Activated naive CD8-positive, alpha-beta T cell treated with anti-CD3 and anti-CD28 coated beads, Interleukin-2, amount 50 U/mL, for 16 hours (primary cell): ENCODE data around the gene NKX3-2.
"Not testable (repeated sequence)": the region's sequence is repeated elsewhere in the genome, so short reads cannot be mapped to it uniquely, and the experiment has no call there.

Experiments
- DNase-seq: peaks from one replicate; pipeline ENCODE4 v3.0.0-alpha.2; 2020; ENCODE audit warnings: low read depth, low spot score

The NKX3-2 gene

DNA sequence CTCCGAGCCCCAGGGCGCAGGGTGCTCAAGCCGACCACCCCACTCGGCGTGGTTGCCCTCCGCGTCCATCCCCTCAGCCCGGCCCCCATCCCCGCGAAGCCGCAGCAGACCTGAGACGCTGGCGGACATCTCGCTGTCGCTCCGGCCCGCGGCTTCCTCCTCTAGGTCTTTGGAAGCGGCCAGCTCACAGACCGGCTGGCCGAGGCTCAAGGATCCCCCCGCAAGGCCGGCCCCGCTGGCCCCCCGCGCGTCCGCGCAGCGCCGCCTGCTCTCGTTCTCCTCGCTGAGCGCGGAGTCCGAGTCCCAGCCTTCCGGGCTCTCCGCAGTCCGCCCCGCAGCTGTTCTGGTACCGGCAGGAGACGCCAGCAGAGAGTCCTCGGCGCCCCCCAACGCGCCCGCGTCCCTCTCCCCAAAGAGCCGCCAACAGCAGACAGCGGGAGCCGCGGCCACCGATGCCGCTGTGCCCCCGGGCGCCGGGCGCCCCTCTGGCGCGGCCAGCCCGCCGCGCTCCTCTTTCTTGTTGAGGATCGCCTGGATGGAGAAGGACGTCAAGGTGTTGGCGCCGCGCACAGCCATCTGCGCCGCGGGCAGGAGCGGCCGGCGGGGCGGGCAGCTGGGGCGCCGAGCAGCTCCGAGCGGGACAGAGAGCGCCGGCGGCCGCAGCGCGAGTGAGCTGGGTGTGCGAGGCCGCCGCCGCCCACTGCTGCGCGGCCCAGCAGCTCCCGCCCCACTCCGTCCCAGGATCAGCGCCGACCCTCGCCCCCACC lies at the start of gene NKX3-2:
Gene NKX3-2 (minus strand): TSS at position 670 of the 767 bp plus-strand sequence. CDS start 94 bp downstream, at position 576.
- no peak for DNase-seq

DNA sequence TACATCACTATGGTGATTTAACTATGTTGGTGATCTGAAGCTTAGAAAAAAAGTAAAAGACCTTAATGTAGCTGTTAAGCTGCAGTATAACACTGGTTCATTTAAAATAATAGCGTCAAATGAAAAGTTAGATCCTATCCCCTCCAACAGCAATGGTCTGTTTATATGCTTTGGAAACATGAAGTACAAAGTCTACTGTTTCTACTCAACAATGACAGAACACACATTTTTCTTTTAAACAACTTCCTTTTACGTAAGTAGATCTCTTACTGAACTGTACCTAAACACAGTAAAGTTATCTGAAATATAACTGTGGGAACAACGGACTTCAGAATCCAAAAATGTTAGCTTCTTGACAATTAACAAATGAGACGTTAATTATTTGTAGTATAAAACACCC lies 47.9 kb upstream of the NKX3-2 start:
- DNase-seq, result no peak

DNA sequence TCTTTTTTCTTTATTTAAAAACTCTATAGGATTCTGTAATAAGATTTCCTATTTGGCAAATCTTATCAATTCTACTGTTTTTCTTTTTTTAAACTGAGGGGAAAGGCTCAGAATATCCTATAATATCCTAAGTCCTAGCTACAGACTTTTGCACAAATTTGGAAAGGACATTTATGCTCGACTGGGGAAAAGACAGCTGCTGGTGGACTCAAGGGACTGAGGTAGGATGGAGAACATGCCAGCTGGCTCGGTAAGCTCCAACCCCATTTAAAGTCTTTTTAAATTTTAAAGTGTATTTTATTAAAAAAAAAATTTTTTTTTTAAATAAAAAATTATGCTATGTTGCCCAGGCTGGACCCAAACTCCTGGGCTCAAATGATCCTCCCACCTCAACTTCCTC lies 46.5 kb upstream of the NKX3-2 start:
- no peak for DNase-seq

DNA sequence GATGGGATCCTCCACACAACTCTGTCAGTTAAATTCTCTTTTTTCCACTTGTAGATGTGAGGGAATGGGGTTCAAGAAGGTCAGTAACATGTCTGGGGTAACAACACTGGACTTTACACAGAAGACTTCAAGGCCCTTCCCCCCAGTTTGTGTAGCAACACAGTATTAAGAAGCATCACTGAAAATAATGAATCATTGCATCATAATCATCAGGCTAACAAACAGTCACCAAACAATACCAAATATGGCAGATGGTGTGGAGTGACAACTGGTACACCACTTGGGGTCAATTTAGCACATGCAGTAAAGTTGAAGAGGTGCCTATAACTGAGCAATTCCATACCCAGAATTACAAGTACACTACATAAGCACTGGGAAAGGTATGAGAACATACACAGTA lies 44.6 kb upstream of the NKX3-2 start:
- no peak for DNase-seq

DNA sequence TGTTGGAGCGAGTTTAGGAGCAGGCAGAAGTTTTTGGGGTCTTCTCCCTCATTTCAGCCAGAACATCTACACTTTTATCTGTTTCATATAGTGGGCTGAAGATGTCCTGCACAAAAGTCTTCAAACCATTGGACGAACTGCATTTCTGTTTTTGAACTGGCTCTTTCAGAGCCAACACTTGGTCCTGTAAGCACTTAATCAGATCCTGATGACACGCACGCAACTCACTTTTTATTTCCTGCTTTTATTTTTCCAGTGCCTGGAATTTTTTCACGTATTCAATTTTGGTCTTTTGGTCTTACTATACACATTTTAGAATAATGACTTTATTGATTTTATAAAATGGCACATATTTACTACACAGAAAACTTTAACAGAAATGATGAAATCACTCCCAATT lies 40.2 kb upstream of the NKX3-2 start:
- DNase-seq, result no peak

DNA sequence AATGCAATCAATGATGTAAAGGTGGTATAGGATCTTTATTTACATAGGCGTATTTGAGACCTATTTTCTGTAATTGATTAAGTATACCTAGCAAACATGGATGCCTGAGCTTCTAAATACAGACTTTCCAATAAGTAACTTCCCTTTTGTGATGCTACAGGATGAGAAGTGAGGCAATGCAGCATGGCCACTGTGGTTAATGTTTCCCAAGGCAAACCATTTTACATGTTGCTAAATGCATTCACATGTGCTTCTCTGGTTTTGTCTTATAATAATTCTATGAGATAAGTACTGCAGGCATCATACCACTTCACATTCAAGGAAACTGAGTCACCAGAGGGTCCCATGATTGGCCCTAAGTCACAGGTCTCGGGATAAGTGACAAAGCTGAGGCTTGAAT lies 35.7 kb upstream of the NKX3-2 start:
- DNase-seq, result no peak

DNA sequence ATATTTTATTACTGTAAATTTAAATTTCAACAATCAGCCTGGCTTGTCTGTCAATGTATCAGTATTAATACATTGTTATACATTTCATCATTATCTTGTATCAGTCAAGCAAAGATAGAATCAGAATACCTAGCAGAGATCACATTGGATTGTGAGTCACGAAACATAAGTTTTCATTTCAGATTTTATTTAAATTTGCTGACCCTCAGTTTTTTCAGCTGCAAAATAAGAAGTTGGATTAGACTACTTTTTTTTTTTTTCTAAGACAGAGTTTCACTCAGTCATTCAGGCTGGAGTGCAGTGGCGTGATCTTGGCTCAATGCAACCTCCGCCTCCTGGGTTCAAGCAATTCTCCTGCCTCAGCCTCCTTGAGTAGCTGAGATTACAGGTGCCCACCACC lies 33.4 kb upstream of the NKX3-2 start:
- DNase-seq, result no peak

DNA sequence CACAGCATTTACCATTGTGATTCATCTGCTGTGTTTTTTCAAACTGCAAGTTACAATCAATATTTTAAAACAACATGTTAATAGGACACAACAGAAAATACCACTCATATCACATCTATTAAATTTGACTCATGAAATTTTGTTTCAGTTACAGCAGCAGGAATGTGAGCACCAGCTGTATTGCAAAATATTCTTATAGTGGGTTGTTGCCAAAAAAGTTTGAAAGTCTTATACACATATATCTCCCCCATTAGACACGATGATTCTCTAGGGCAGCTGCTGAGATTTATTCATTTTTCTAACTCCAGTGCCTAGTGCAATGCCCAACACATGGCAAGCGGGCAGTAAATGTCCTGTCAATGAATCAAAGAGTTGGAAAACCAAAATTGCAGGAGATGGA lies 26.6 kb upstream of the NKX3-2 start:
- DNase-seq, result no peak

DNA sequence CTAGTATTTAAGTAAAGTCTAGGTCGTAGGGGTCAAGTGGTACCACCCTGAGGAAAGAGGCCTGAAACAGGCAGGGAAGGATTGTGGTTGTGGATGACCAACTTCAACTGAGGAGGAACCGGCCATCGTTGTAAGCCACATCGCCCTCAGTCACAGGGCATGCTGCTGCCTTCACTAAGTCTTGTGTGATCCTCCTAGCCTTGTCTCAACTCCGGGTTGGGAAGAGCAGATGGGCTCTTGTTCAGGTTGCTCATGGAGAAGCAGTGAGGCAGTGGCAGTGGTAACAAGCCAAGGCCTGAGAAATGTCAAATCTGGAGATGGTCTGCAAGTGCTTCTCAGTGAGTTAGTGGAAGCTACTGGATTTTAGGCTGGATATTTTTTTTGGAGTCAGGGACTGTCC lies 22.8 kb upstream of the NKX3-2 start:
- no peak for DNase-seq

DNA sequence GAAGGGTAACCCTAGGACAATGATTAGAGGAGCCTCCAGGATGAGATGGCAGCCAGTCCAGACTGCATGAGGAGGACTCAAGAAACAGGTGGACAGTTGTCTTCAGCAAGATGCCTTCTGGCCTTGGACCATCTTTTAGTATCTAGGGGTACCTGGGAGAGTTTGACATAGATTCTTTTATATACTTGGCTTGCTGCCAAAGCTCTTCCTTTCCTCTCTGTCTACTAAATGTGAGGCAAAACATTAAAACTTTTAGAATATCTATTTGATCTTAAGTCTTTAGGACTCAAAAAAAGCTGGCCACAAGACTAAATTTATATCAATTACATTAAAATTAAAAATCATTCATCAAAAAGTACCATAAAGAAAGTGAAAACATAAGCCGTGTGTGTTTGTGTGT lies 18.6 kb upstream of the NKX3-2 start:
- DNase-seq, result no peak

DNA sequence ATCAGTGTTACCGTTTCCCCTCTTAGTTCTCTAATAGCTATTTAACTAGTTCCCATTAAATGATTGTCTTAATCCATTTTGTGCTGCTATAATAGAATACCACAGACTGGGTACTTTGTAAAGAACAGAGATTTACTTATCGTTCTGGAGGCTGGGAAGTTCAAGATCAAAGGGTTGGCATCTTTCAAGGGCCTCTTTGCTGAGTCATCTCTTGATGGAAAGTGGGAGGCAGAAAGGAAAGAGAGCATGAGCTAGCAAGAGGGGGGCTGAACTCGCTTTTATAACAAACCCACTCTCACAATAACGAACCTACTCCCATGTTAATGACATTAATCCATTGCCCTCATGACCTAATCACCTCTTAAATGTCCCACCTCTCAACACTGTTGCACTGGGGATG lies 17.4 kb upstream of the NKX3-2 start:
- DNase-seq, result no peak

DNA sequence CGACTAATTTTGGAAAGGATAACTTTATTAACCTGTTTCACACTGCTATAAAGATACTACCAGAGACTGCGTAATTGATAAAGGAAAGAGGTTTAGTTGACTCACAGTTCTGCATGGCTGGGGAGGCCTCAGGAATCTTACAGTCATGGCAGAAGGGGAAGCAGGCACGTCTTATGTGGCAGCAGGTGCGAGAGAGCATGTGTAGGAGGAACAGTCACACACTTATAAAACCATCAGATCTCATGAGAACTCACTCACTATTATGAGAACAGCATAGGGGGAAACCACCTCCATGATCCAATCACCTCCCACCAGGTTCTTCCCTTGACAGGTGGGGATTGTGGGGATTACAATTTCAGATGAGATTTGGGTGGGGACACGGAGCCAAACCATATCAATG lies 15.8 kb upstream of the NKX3-2 start:
- not testable (repeated sequence) for DNase-seq

DNA sequence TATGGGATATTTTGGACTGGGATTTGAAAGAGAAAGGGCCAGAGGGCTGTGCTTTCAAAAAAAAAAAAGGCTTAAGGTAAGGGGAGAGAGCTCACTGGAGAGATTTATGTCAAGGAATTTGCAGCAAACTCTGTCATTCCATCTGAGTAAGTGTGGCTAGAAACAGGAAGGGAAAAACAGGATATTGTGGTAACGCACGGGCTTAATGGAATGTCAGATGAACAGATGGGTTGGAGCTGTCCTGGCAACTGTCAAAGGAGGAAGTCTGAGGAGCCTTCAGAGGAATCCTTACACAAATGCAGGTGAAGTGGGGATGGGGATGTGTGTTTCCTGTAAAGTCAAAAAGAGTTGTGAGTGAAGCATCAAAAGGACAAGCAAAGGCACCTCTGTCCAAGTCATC lies 15.1 kb upstream of the NKX3-2 start:
- DNase-seq, result no peak

DNA sequence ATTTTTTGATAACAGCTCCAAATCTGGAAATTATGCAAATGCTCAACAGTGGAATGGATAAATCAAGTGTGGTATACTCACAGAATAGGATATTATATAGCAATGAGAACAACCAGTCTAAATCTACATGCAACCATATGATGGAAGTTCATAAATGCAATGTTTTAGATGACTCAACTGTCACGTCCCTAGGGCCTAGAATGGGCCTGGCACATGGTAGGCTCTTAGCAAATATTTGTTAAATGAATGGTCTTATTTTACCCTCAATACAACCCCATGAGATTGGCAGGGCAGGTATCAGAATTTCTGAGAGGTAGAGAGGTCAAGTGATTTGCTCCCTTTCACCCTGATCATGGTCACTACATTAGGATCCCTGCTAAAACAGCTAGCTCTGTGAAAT lies 14.6 kb upstream of the NKX3-2 start:
- no peak for DNase-seq

DNA sequence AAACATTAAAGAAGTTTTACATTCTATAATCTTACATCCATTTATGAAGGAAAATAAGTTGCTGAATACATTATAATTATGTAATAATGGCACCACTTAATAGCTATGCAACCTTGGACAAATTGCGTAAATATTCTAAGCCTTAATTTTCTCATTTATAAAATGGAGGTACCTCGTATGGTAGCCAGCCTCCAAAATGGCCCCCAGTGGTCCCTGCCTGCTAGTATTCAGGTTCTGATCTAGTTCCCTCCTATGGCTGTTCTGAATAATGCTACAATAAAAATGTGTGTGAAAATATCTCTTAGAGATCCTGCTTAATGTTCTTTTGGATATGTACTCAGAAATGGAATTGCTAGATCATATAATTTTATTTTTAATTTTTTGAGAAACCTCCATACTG lies 11.0 kb upstream of the NKX3-2 start:
- DNase-seq, result no peak

DNA sequence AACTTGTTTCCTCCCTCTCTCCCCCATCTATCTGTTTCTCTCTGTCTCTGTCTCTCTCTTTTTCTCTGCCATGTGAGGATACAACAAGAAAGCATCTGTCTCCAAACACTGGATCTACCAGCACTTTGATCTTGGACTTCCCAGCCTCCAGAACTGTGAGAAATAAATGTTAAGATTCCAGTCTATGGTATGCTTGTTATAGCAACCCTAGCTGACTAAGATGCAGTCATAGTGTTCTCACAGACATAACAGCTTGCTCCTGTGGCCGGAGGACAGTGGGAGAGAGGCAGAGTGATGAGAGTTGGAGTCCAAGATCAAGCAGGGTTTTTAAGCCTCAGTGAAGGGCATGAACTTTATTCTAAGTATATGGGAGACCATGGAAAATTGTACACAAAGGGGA lies 8.8 kb upstream of the NKX3-2 start:
- no peak for DNase-seq

DNA sequence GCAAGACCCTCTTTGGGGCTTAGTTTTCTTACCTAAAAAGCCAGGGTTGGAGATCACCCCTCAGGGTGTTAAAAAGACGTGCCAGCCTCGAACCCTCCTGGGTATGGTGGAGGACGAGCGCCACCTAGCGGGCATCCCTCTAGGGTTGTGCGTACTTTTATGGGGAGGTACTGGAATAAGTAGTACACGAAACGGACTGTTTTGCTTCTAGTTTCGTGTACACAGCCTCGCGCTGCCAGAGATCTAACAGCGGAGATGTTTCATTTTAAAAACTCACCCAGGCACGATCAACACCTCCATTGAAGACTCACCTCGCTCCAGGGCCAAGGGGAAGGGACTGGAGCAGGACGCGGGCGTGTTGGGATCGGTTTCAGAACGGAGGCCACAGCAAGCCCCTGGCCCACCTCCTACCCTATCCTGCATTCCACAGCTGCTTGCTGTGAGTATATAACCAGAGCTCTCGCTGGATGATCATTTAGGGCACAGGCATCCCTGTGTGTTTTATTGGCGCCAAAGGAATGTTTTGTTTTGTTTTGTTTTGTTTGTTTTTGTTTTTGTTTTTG lies 4.8 kb upstream of the NKX3-2 start:
- peak; percentile 78 for DNase-seq

DNA sequence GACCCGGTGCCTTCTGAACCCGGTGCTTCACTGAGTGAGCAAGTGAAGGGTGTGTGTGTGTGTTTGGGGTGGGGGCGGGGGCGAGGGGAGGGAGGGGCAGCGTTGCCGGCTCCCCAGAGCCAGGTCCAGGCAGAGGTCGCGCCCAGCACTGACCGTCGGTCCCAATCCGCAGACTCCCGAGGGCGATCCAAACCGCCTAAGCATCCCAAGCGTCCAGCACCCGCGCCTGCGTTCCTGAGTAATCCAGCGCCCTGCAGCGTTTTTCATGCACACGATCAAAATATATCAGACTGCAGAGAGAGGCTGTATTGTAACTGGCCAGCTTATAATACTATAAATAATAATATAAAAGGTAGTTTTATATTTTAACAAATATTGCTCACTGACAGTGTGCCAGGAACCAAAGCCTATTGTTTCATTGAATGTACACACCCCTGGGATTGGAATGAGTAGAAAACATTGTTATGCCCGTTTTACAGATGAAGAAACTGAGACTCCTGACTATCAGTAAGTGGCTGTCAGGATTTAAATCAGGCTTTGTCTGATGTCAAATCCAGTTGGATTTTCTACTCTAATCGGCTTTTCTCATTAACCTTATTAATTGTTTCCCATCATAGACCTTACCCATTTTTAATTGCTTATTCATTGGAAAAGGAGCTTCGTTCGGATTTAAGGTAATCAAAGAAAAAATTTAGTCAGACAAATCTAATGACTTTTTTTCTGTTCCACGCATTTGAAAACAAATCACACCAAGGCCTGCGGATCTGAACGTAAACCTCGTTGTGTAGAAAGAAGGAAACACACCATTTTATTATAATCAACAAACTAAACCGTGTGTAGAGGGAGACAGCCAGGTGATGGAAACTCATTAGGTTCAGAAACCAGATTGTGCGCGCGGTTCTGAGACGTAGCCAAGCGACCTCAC lies 4.0 kb upstream of the NKX3-2 start:
- DNase-seq, result no peak

DNA sequence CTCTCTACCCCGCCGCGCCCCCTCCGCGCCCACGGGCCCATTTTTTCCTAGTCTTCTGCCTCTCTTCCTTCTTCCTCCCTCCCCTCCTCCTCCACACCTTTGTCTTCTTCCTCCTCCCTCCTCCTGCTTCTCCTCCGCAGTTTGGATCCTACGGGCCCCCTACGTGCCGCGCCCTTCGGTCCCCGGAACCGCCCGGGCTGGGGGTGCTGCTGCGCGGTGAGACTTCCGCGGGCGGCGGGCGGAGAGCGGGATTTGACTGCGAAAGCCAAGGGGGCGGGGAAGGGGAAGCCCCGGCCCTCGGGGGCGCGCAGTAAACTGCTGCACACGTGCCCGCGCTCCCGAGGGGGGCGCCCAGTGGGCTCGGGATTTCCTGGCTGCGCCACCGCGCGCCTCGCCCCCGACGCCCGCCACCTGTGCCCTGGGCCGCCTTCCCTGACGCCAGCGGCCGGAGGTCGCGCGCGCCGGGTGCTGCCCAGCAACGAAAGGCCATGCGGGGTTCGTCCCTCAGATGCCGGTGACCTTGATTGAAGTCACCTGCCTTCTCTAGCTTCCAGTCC lies 3.3 kb upstream of the NKX3-2 start:
- DNase-seq, result no peak

DNA sequence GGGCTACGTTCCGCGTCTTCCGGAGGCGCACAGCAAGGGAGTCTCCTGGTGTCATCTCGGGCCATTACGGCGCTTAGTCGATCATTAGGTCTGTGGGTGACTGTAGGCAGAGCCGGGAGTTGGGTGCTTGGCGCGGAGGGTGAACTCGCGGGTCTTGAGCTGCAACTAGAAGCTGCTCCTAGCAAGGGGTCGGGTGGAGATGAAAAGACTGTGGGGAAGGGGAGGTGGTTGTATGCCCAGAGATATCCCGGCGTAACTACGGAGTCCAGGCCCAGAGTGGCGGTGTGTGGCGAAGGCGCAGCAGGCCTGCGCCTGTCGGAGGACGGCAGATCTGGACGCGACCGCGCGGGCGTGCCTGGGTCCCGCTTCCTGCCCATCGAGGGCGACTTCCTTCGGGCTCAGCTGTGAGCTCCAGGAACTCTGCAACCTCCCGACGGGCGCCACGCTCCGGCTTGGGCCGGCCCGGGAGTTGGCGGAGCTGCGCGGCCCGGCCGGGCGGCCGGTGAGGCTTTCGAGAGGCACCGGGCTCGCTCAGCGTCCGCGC lies 2.7 kb upstream of the NKX3-2 start:
- no peak for DNase-seq

DNA sequence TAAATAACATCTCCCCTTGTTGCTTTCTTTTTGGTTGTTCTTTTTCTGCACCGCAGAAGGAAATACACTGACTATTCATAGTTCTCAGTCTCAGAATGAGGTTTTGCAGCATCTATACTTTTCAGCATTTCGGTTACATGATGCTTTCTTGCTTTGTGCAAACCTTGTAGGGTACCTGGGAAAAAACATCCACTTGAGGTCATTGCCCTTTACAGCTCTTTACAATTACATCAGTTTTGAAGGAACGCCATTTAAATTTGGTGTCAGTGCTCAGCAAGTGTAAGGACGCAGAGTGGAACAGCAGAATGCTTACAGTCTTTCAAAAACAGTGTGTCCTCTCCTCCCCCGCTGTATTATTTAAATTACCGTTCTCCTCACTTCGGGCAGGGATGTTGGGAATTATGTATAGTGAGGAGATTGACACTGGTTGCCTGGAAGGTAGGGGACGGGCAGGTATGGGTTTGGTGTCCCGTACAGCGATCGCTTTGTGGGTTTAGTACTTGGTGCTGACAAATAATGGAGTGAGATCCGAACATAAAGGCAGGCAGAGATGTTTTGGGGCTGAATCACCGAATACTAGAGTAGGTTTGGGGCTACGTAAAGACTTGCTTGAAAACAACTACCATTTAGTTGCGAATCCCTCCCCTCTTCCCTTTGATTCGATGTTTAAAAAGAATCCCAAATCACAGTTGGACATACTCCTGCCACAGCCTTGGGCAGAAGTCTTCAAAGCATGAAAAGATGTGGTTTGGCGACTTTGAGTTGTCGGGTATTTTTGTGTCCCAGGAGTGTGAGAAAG lies 2.0 kb upstream of the NKX3-2 start:
- no peak for DNase-seq
